Caco-2 (cell line): ENCODE measurements around the gene DIAPH3. TPM values are rescaled to one million over a fixed set of nuclear protein-coding genes. Genes with fewer than 3 reads are reported as not detected.

ENCODE experiments used
- BruUV-seq: library from RNA; stranded (reverse); fragments of 400-500 nt; replicated peaks from 2 replicates; lab custom pipeline; 2021; lab: Mats Ljungman, UMichigan
- CTCF ChIA-PET: fragments of 300-600 bp; sonication (Branson Sonifier 250); formaldehyde crosslinking; loops from one replicate; lab custom pipeline; 2022; ENCODE audit warnings: antibody characterized with exemption; lab: Charles Lee
- POLR2A ChIA-PET: fragments of 300-600 bp; sonication (Branson Sonifier 250); formaldehyde crosslinking; loops from one replicate; lab custom pipeline; 2022; ENCODE audit warnings: antibody characterized with exemption; lab: Charles Lee
- DNase-seq, 2 experiments: peaks; one replicate each; pipeline versions ENCODE4 v3.0.0 to v3.0.0-alpha.2; 2020 to 2022
- H3K27me3 ChIP-seq: replicated peaks from 2 replicates; pipeline ENCODE4 v1.6.0; 2011; ENCODE audit warnings: low read length; ENCODE audit not compliant: control insufficient read depth, insufficient read depth
- H3K36me3 ChIP-seq: 2 replicates; pipeline ENCODE4 v1.5.1; 2011; ENCODE audit warnings: low read length; ENCODE audit not compliant: control insufficient read depth, insufficient read depth
- H3K4me1 ChIP-seq: fragments of 250-450 bp; sonication (Bioruptor Pico); 2 replicates; pipeline ENCODE4 v1.5.1; 2020; ENCODE audit warnings: mild to moderate bottlenecking
- H3K4me3 ChIP-seq: 2 replicates; pipeline ENCODE4 v1.5.1; 2011; ENCODE audit warnings: low read depth, mild to moderate bottlenecking, control low read depth, low read length
- H3K9me3 ChIP-seq: fragments of 250-450 bp; sonication (Bioruptor Pico); 2 replicates; pipeline ENCODE4 v1.5.1; 2020; ENCODE audit warnings: mild to moderate bottlenecking, moderate library complexity
- H3K27ac Mint-ChIP-seq: one replicate; pipeline ENCODE4 v1.8.0; 2022; ENCODE audit warnings: mixed read lengths; ENCODE audit not compliant: unreplicated experiment
- H3K27me3 Mint-ChIP-seq: one replicate; pipeline ENCODE4 v1.8.0; 2022; ENCODE audit warnings: mixed read lengths; ENCODE audit not compliant: insufficient read depth, unreplicated experiment
- H3K36me3 Mint-ChIP-seq: one replicate; pipeline ENCODE4 v1.8.0; 2022; ENCODE audit warnings: mild to moderate bottlenecking, mixed read lengths; ENCODE audit not compliant: insufficient read depth, unreplicated experiment
- H3K4me1 Mint-ChIP-seq: one replicate; pipeline ENCODE4 v1.8.0; 2022; ENCODE audit warnings: low read depth, mixed read lengths; ENCODE audit not compliant: unreplicated experiment
- H3K4me3 Mint-ChIP-seq: one replicate; pipeline ENCODE4 v1.8.0; 2022; ENCODE audit warnings: mild to moderate bottlenecking, moderate library complexity, mixed read lengths; ENCODE audit not compliant: unreplicated experiment
- H3K9me3 Mint-ChIP-seq: one replicate; pipeline ENCODE4 v1.8.0; 2022; ENCODE audit warnings: mixed read lengths; ENCODE audit not compliant: unreplicated experiment
- CTCF ChIP-seq, 2 experiments: fragments of 200-600 bp in 1 of 2; IDR thresholded peaks; 1 replicate in 1 of 2; 2 replicates in 1 of 2; pipeline versions ENCODE4 v1.5.1 to v1.8.0; 2011 to 2022; ENCODE audit warnings: antibody characterized with exemption in 1 of 2, control low read depth in 1 of 2, inconsistent platforms in 1 of 2, low read depth in 1 of 2, low read length in 1 of 2, mild to moderate bottlenecking in 1 of 2, moderate library complexity in 1 of 2; ENCODE audit not compliant: insufficient read depth in 1 of 2, severe bottlenecking in 1 of 2, unreplicated experiment in 1 of 2
- intact Hi-C: fragments of 100-400 bp; cut with micrococcal nuclease; formaldehyde crosslinking; loops from one replicate; pipeline ENCODE4 v1.10.0; 2022; ENCODE audit not compliant: unreplicated experiment
- total RNA-seq: library from RNA; stranded (reverse); gene quantifications from 2 replicates; pipeline ENCODE4 v1.2.3, GENCODE V29; 2022

The DIAPH3 gene
- total RNA-seq, 1 experiment from 2014 or later: 60.6 TPM

GRCh38 chr13:60074397-60074796 is 89.3 kb downstream of the DIAPH3 start:
- Mint-ChIP-seq H3K4me3 (no peak overlapping the region), H3K27me3 (no peaks in the 10 kb centered on the region), H3K9me3 (peaks cover 19% of the 10 kb centered on the region), H3K36me3 (peaks cover 51% of the 10 kb centered on the region), H3K27ac (no peak overlapping the region), H3K4me1 (peaks cover 9% of the 10 kb centered on the region)
- 0 out of 2 replicates have a peak, but pooled peaks cover 2% of the 10 kb centered on the region for H3K9me3 ChIP-seq
- no peak for DNase-seq
- TF ChIP-seq CTCF (IDR thresholded peaks at IDR 0.05; ENCODE audit: insufficient read depth in 1 of 2, low read depth in 1 of 2, low read length in 1 of 2, severe bottlenecking in 1 of 2, unreplicated experiment in 1 of 2): no peak
- no peaks in the 10 kb centered on the region for H3K27me3 ChIP-seq
- no peak overlapping the region for H3K4me3 ChIP-seq
- H3K36me3 ChIP-seq: no peaks in the 10 kb centered on the region
- BruUV-seq: no TSS peak
- H3K4me1 ChIP-seq: no peaks in the 10 kb centered on the region
- POLR2A ChIA-PET: no interaction called here
- CTCF ChIA-PET: no interaction called here
- intact Hi-C loops: no loop called here

GRCh38 chr13:60066226-60066625 is 97.5 kb downstream of the DIAPH3 start:
- H3K36me3 Mint-ChIP-seq: peaks cover 45% of the 10 kb centered on the region
- CTCF ChIA-PET: no interaction called here
- no peak for DNase-seq
- Histone ChIP-seq H3K4me1 (peaks cover 4% of the 10 kb centered on the region; the same call in 1 of the 2 replicates), H3K9me3 (0 out of 2 replicates have a peak, but pooled peaks cover 5% of the 10 kb centered on the region), H3K27me3 (no peaks in the 10 kb centered on the region), H3K4me3 (no peak overlapping the region), H3K36me3 (no peaks in the 10 kb centered on the region; the same call in 1 of the 2 replicates)
- H3K27ac Mint-ChIP-seq: no peak overlapping the region
- peaks cover 7% of the 10 kb centered on the region for H3K4me1 Mint-ChIP-seq
- intact Hi-C loops: no loop called here
- POLR2A ChIA-PET: no interaction called here
- no peaks in the 10 kb centered on the region for H3K27me3 Mint-ChIP-seq
- no peak for TF ChIP-seq CTCF (IDR thresholded peaks at IDR 0.05; ENCODE audit: insufficient read depth in 1 of 2, low read depth in 1 of 2, low read length in 1 of 2, severe bottlenecking in 1 of 2, unreplicated experiment in 1 of 2)
- H3K9me3 Mint-ChIP-seq: peaks cover 5% of the 10 kb centered on the region
- no TSS peak for BruUV-seq
- no peak overlapping the region for H3K4me3 Mint-ChIP-seq

GRCh38 chr13:60062502-60062901 is 101.2 kb downstream of the DIAPH3 start:
- intact Hi-C loops: no loop called here
- TF ChIP-seq CTCF (IDR thresholded peaks at IDR 0.05; ENCODE audit: insufficient read depth in 1 of 2, low read depth in 1 of 2, low read length in 1 of 2, severe bottlenecking in 1 of 2, unreplicated experiment in 1 of 2): no peak
- no peak for DNase-seq
- Histone ChIP-seq H3K9me3 (0 out of 2 replicates have a peak, but pooled peaks cover 3% of the 10 kb centered on the region), H3K4me1 (peaks cover 4% of the 10 kb centered on the region; the same call in 1 of the 2 replicates), H3K4me3 (no peak overlapping the region), H3K27me3 (no peaks in the 10 kb centered on the region), H3K36me3 (no peaks in the 10 kb centered on the region; the same call in 1 of the 2 replicates)
- Mint-ChIP-seq H3K36me3 (peaks cover 34% of the 10 kb centered on the region), H3K4me1 (peaks cover 7% of the 10 kb centered on the region), H3K27ac (no peak overlapping the region), H3K27me3 (no peaks in the 10 kb centered on the region), H3K4me3 (no peak overlapping the region), H3K9me3 (no peaks in the 10 kb centered on the region)
- POLR2A ChIA-PET: no interaction called here
- BruUV-seq: no TSS peak
- CTCF ChIA-PET: no interaction called here
